ENCODE data around the gene ALAS1.

- no peak for TF ChIP-seq CTCF (conservative IDR thresholded peaks at IDR 0.05)
- TF ChIP-seq EZH2 (IDR thresholded peaks at IDR 0.05; ENCODE audit: low read depth) = no peak
Measured at GRCh38 chr3:52200981-52201679, 3.2 kb downstream of the ALAS1 start.

Data from PC-9 (cell line).